Transverse colon (tissue), 3 donors: ENCODE results near the gene DSCAM.

Experiments used
- EP300 ChIP-seq: sonication (generic); formaldehyde crosslinking; IDR thresholded peaks from one replicate; pipeline ENCODE4 v1.6.1; 2017; ENCODE audit warnings: antibody characterized with exemption, low read depth
- POLR2A ChIP-seq: fragments of 450-650 bp; IDR thresholded peaks from one replicate; pipeline ENCODE4 v1.6.1; 2016; ENCODE audit warnings: antibody characterized with exemption, mild to moderate bottlenecking, moderate library complexity
- TF ChIP-seq, protein P1 (sequence below), 5 experiments: fragments of 200-600 bp in 3 of 5; fragments of 450-650 bp in 2 of 5; sonication (generic) in 3 of 5; IDR thresholded peaks; 1 replicate in 2 of 5; 2 replicates in 3 of 5; pipeline ENCODE4 v1.5.1; 2016 to 2017; ENCODE audit warnings: antibody characterized with exemption in 5 of 5, inconsistent platforms in 3 of 5, mild to moderate bottlenecking in 2 of 5, moderate library complexity in 1 of 5

DNA sequence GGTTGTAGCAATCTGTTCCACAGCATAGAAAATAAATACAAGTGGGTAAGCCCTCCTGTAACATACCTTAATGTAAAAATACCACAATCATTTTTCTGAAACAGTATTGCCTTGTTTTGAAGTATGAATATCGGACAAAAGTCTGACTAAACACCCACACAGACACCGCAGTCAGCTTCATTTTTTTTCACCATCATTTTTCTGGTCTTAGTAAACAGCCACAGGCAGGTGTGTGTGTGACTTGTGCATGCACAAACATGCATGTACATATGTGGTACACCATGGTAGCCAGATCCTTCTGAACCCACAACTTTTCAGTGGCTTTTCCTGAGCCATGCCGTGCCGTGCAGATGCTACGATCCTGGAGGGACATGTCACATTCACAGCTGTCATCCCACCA is 718.1 kb downstream of the DSCAM start:
- TF ChIP-seq, protein P1, sequence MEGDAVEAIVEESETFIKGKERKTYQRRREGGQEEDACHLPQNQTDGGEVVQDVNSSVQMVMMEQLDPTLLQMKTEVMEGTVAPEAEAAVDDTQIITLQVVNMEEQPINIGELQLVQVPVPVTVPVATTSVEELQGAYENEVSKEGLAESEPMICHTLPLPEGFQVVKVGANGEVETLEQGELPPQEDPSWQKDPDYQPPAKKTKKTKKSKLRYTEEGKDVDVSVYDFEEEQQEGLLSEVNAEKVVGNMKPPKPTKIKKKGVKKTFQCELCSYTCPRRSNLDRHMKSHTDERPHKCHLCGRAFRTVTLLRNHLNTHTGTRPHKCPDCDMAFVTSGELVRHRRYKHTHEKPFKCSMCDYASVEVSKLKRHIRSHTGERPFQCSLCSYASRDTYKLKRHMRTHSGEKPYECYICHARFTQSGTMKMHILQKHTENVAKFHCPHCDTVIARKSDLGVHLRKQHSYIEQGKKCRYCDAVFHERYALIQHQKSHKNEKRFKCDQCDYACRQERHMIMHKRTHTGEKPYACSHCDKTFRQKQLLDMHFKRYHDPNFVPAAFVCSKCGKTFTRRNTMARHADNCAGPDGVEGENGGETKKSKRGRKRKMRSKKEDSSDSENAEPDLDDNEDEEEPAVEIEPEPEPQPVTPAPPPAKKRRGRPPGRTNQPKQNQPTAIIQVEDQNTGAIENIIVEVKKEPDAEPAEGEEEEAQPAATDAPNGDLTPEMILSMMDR (IDR thresholded peaks at IDR 0.05), result no peak
- TF ChIP-seq POLR2A (no peak), EP300 (no peak)
